Measurements from ENCODE around the gene EIF3K.
A peak's percentile ranks its signal among the peaks of the same experiment; 100 is the strongest.

EIF3K gene

GRCh38 chr19:38615007-38615581 is 3.9 kb upstream of the EIF3K start:
- no peaks in the 10 kb centered on the region for H3K9me3 ChIP-seq
- H3K27ac ChIP-seq, result no peak overlapping the region
- H3K4me3 ChIP-seq, result no peak overlapping the region
- H3K27me3 ChIP-seq, result no peaks in the 10 kb centered on the region
- intact Hi-C loops (cut with DNase I; ENCODE audit: low total_unique reads), result loop anchor here (5.0 to 10.0 kb wide), 2 partner anchors 218 to 290 kb away; no protein-coding TSS in a partner anchor
- DNase-seq, result no peak
- no peak for TF ChIP-seq CTCF (IDR thresholded peaks at IDR 0.05)
- H3K4me1 ChIP-seq, result peaks cover 0 to 20% (median 16%) of the 10 kb centered on the region in 4 donors
- H3K36me3 ChIP-seq, result peaks cover 0 to under 1% (median 0%) of the 10 kb centered on the region in 3 donors

GRCh38 chr19:38616265-38616664 is 2.7 kb upstream of the EIF3K start:
- H3K9me3 ChIP-seq, result no peaks in the 10 kb centered on the region
- no peak overlapping the region for H3K27ac ChIP-seq
- no peak for TF ChIP-seq CTCF (IDR thresholded peaks at IDR 0.05)
- intact Hi-C loops (cut with DNase I; ENCODE audit: low total_unique reads), result loop anchor here (5.0 to 10.0 kb wide), 2 partner anchors 219 to 289 kb away; no protein-coding TSS in a partner anchor
- peaks cover 0 to 25% (median 19%) of the 10 kb centered on the region in 4 donors for H3K4me1 ChIP-seq
- peaks cover 9 to 12% (median 11%) of the 10 kb centered on the region in 3 donors for H3K36me3 ChIP-seq
- no peaks in the 10 kb centered on the region for H3K27me3 ChIP-seq
- no peak overlapping the region for H3K4me3 ChIP-seq
- DNase-seq, result no peak

- intact Hi-C loops (cut with DNase I; ENCODE audit: low total_unique reads), result loop anchor here (5.0 to 10.0 kb wide), 2 partner anchors 220 to 287 kb away; no protein-coding TSS in a partner anchor
- no peaks in the 10 kb centered on the region for H3K27me3 ChIP-seq
- TF ChIP-seq CTCF (IDR thresholded peaks at IDR 0.05), result no peak
- no peak for DNase-seq
- peak overlapping the region; percentile 90 to 98 for H3K4me3 ChIP-seq
- H3K27ac ChIP-seq, result no peak overlapping the region
- H3K36me3 ChIP-seq, result peaks cover 19 to 23% (median 20%) of the 10 kb centered on the region in 3 donors
- H3K9me3 ChIP-seq, result no peaks in the 10 kb centered on the region
- H3K4me1 ChIP-seq, result peaks cover 0 to 25% (median 19%) of the 10 kb centered on the region in 4 donors
Observed at GRCh38 chr19:38617283-38617763, 1.7 kb upstream of the EIF3K start.

GRCh38 chr19:38617764-38618589 is 1.0 kb upstream of the EIF3K start, which contains the start of gene MAP4K1:
TSS of gene MAP4K1 (minus strand) at chr19:38617953. CDS start at chr19:38617895, 58 bp downstream.
- no peak for TF ChIP-seq CTCF (IDR thresholded peaks at IDR 0.05)

GRCh38 chr19:38619361-38620174 is 580 bp downstream of the EIF3K start:
- intact Hi-C loops (cut with DNase I; ENCODE audit: low total_unique reads), result loop anchor here (5.0 to 10.0 kb wide), 2 partner anchors 222 to 285 kb away; no protein-coding TSS in a partner anchor
- H3K27ac ChIP-seq, result peak overlapping the region; percentile 80 to 83
- peak overlapping the region; percentile 90 to 98 for H3K4me3 ChIP-seq
- TF ChIP-seq CTCF (IDR thresholded peaks at IDR 0.05), result no peak
- no peaks in the 10 kb centered on the region for H3K9me3 ChIP-seq
- H3K36me3 ChIP-seq, result peaks cover 39 to 44% (median 39%) of the 10 kb centered on the region in 3 donors
- no peak for DNase-seq
- H3K4me1 ChIP-seq, result peaks cover 0 to 25% (median 19%) of the 10 kb centered on the region in 4 donors
- H3K27me3 ChIP-seq, result no peaks in the 10 kb centered on the region

More at GRCh38 chr19:38617764-38618589, 1.0 kb upstream of the EIF3K start, which contains the start of gene MAP4K1:
- Histone ChIP-seq H3K27ac (peak within 1 kb of the TSS; percentile 77 to 83), H3K9me3 (no peaks in the 10 kb centered on the region), H3K4me1 (peaks cover 0 to 25% (median 19%) of the 10 kb centered on the region in 4 donors), H3K36me3 (peaks cover 24 to 29% (median 24%) of the 10 kb centered on the region in 3 donors), H3K27me3 (no peaks in the 10 kb centered on the region), H3K4me3 (peak within 1 kb of the TSS; percentile 90 to 98)
- intact Hi-C loops (cut with DNase I; ENCODE audit: low total_unique reads), result loop anchor here (5.0 to 10.0 kb wide), 2 partner anchors 221 to 287 kb away; no protein-coding TSS in a partner anchor
- DNase-seq, result peak in 1 of 2 donors; percentile 29

Data from tibial artery (tissue), 4 donors.